K562 (cell line): ENCODE results near the gene NR0B1. TPM values are rescaled to one million over a fixed set of nuclear protein-coding genes. Genes with fewer than 3 reads are reported as not detected.

ENCODE experiments used
- CBFB ChIP-seq: sonication (generic); formaldehyde crosslinking; IDR thresholded peaks from 2 replicates; pipeline ENCODE4 v1.4.0; 2020; ENCODE audit warnings: mild to moderate bottlenecking, missing genetic modification reagents
- CBX3 ChIP-seq, 2 experiments: IDR thresholded peaks; 1 replicate in 1 of 2; 2 replicates in 1 of 2; pipeline ENCODE4 v1.6.1; 2012; ENCODE audit warnings: inconsistent platforms in 2 of 2, low read length in 2 of 2, borderline replicate concordance in 1 of 2, control low read depth in 1 of 2
- CREB3L1 ChIP-seq: fragments of 450-650 bp; IDR thresholded peaks from 2 replicates; pipeline ENCODE4 v1.6.1; 2014; ENCODE audit warnings: low read depth, mild to moderate bottlenecking, moderate library complexity, borderline replicate concordance
- DDX20 ChIP-seq: fragments of 450-650 bp; IDR thresholded peaks from 2 replicates; pipeline ENCODE4 v1.6.1; 2016; ENCODE audit warnings: missing genetic modification characterization, low read depth, mild to moderate bottlenecking, missing compliant biosample characterization, moderate library complexity
- ELK1 ChIP-seq: sonication (generic); formaldehyde crosslinking; IDR thresholded peaks from 2 replicates; pipeline ENCODE4 v1.8.1; 2022; ENCODE audit warnings: missing genetic modification reagents
- ETV6 ChIP-seq, 3 experiments: fragments of 150-350 bp in 1 of 3; sonication (generic) in 1 of 3; formaldehyde crosslinking in 1 of 3; IDR thresholded peaks; 2 replicates each; pipeline versions ENCODE4 v1.6.1 to v1.8.0; 2014 to 2022; ENCODE audit warnings: borderline replicate concordance in 2 of 3, low read depth in 2 of 3, antibody characterized with exemption in 1 of 3, low read length in 1 of 3, mild to moderate bottlenecking in 1 of 3, missing genetic modification reagents in 1 of 3
- HLTF ChIP-seq: fragments of 450-650 bp; IDR thresholded peaks from 2 replicates; pipeline ENCODE4 v1.6.1; 2016
- HMBOX1 ChIP-seq: sonication (generic); IDR thresholded peaks from 2 replicates; pipeline ENCODE4 v1.6.1; 2016
- IRF9 ChIP-seq: fragments of 450-650 bp; IDR thresholded peaks from 2 replicates; pipeline ENCODE4 v1.6.1; 2016; ENCODE audit warnings: missing biosample characterization, missing genetic modification characterization
- PREB ChIP-seq: sonication (generic); formaldehyde crosslinking; IDR thresholded peaks from 2 replicates; pipeline ENCODE4 v1.8.1; 2023; ENCODE audit warnings: mild to moderate bottlenecking, missing genetic modification reagents
- SAFB ChIP-seq: fragments of 200-400 bp; formaldehyde crosslinking; IDR thresholded peaks from 2 replicates; pipeline ENCODE4 v1.6.1; 2017; ENCODE audit warnings: low read depth, low read length, borderline replicate concordance
- TEAD2 ChIP-seq: fragments of 450-650 bp; IDR thresholded peaks from 2 replicates; pipeline ENCODE4 v1.6.1; 2016; ENCODE audit warnings: missing genetic modification characterization, control low read depth, missing compliant biosample characterization
- THAP12 ChIP-seq: fragments of 250-450 bp; sonication (Bioruptor Pico); IDR thresholded peaks from 2 replicates; pipeline ENCODE4 v1.9.0; 2021; ENCODE audit warnings: mild to moderate bottlenecking, inconsistent platforms
- ZNF263 ChIP-seq: sonication (generic); formaldehyde crosslinking; IDR thresholded peaks from 2 replicates; pipeline ENCODE4 v1.8.0; 2022; ENCODE audit warnings: mild to moderate bottlenecking, missing genetic modification reagents, borderline replicate concordance
- ZNF408 ChIP-seq: fragments of 250-450 bp; sonication (Bioruptor Pico); IDR thresholded peaks from 2 replicates; pipeline ENCODE4 v1.4.0; 2020; ENCODE audit warnings: low read depth, mild to moderate bottlenecking, moderate library complexity
- ZNF436 ChIP-seq: fragments of 250-450, 450-650 bp; sonication (Bioruptor Pico); formaldehyde crosslinking; IDR thresholded peaks from 2 replicates; pipeline ENCODE4 v1.7.0; 2020; ENCODE audit warnings: mild to moderate bottlenecking
- polyA plus RNA-seq, 8 experiments: library from polyadenylated mRNA; depleted of rRNA in 4 of 8; stranded (reverse) in 5 of 8; unstranded in 3 of 8; fragments of >200 nt; fragmentation: Nextera tagmentation in 2 of 8; fragmentation: Illumina TruSeq in 1 of 8; extraction: Ambion mirVana in 2 of 8; extraction: Trizol in 1 of 8; gene quantifications; 2 replicates each; pipeline versions ENCODE4 v1.2.1 to v1.2.3, GENCODE V29; 2011 to 2014; ENCODE audit warnings: inconsistent platforms in 1 of 8, missing spikeins in 1 of 8
- total RNA-seq, 7 experiments: library from RNA; depleted of rRNA in 6 of 7; stranded (reverse); fragments of >200 nt in 6 of 7; fragmentation: Illumina TruSeq in 2 of 7; extraction: Trizol in 2 of 7; gene quantifications; 2 replicates each; pipeline versions ENCODE4 v1.2.1 to v1.2.3, GENCODE V29; 2011 to 2021; ENCODE audit warnings: low replicate concordance in 1 of 7

Gene NR0B1
- total and polyA plus RNA-seq, 9 of the 15 experiments (the other 6 are each of a cell fraction or from before 2014, with no cell fraction given): not detected

GRCh38 chrX:30283456-30284200 lies 25.6 kb downstream of the NR0B1 start (continued):
- no peak for TF ChIP-seq CREB3L1
- TF ChIP-seq ZNF436 (CRISPR knock-in tag): no peak
- no peak for TF ChIP-seq THAP12 (CRISPR knock-in tag)
- no peak for TF ChIP-seq DDX20 (tag)
- no peak for TF ChIP-seq IRF9 (tag)
- TF ChIP-seq ZNF263 (CRISPR knock-in tag): no peak
- TF ChIP-seq CBFB (CRISPR knock-in tag): no peak
- no peak for TF ChIP-seq ELK1 (CRISPR knock-in tag)
- no peak for TF ChIP-seq ZNF408 (CRISPR knock-in tag)
- no peak for TF ChIP-seq ETV6 (IDR thresholded peaks at IDR 0.05; ENCODE audit: borderline replicate concordance in 1 of 2, low read depth in 2 of 2, low read length in 1 of 2)
- no peak for TF ChIP-seq ETV6 (CRISPR knock-in tag; IDR thresholded peaks at IDR 0.05; ENCODE audit: borderline replicate concordance)
- TF ChIP-seq HMBOX1: no peak
- TF ChIP-seq CBX3 (IDR thresholded peaks at IDR 0.05; ENCODE audit: borderline replicate concordance in 1 of 2, low read length in 2 of 2): no peak
- TF ChIP-seq HLTF: no peak
- no peak for TF ChIP-seq SAFB
- no peak for TF ChIP-seq PREB (CRISPR knock-in tag)
- no peak for TF ChIP-seq TEAD2 (tag)
